Mesodermal cell (in vitro differentiated cells): ENCODE measurements around the gene STK25.

ENCODE experiments used
- H3K27ac ChIP-seq: 2 replicates; pipeline ENCODE4 v1.7.0; 2013; ENCODE audit warnings: mild to moderate bottlenecking, low read depth, low read length, moderate library complexity; ENCODE audit not compliant: severe bottlenecking
- H3K36me3 ChIP-seq: 2 replicates; pipeline ENCODE4 v1.7.1; 2013; ENCODE audit warnings: mild to moderate bottlenecking, low read length, moderate library complexity; ENCODE audit not compliant: control insufficient read depth, insufficient read depth
- H3K4me1 ChIP-seq: one replicate; pipeline ENCODE4 v1.7.1; 2013; ENCODE audit warnings: mild to moderate bottlenecking, low read length; ENCODE audit not compliant: insufficient read depth, control insufficient read depth, poor library complexity, severe bottlenecking
- H3K4me3 ChIP-seq: 2 replicates; pipeline ENCODE4 v1.7.0; 2013; ENCODE audit warnings: low read length, control low read depth, mild to moderate bottlenecking; ENCODE audit not compliant: insufficient read depth, poor library complexity, severe bottlenecking; ENCODE audit errors: extremely low read depth
- H3K9me3 ChIP-seq: 2 replicates; pipeline ENCODE4 v1.7.1; 2013; ENCODE audit warnings: mild to moderate bottlenecking, low read length, moderate library complexity; ENCODE audit not compliant: control insufficient read depth
- WGBS, 2 experiments: methylation state at CpG; one replicate each; pipeline ENCODE4 v1.1.5; 2013; ENCODE audit warnings: missing lambda C conversion rate in 2 of 2; ENCODE audit not compliant: insufficient coverage in 2 of 2; 5-methylcytosine and 5-hydroxymethylcytosine counted together

STK25 gene

GRCh38 chr2:241522477-241522876, 14.1 kb upstream of the STK25 start:
- Histone ChIP-seq H3K27ac (no peak overlapping the region), H3K4me3 (no peak overlapping the region), H3K4me1 (no peaks in the 10 kb centered on the region), H3K9me3 (peaks cover 4% of the 10 kb centered on the region), H3K36me3 (no peaks in the 10 kb centered on the region)
- WGBS, 2 experiments, result 76 to 78% methylated on average over 2 to 5 of the region's 5 CpGs

DNA sequence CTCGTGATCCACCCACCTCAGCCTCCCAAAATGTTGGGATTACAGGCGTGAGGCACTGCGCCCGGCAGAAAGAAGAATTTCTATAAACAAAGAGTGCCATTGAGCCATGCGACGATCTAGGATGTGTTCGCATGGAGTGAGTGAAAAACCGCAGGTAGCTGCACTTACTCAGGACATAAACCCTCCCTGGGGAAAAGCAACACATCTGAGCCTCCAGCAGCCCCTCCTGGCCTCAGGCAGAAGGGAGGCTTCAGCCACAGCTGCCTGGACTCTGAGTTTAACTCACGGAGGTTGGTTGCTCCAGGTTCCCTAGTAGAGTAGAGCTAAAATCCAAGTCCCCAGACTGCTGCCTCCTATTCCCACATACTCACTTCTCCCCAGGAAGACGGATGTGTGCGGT, 11.3 kb upstream of the STK25 start:
- Histone ChIP-seq H3K9me3 (no peaks in the 10 kb centered on the region), H3K4me3 (no peak overlapping the region), H3K4me1 (no peaks in the 10 kb centered on the region), H3K36me3 (no peaks in the 10 kb centered on the region), H3K27ac (no peak overlapping the region)
- WGBS, 2 experiments, result 86 to 96% methylated on average over 8 to 9 of the region's 11 CpGs

GRCh38 chr2:241517297-241517696, 8.9 kb upstream of the STK25 start:
- no peaks in the 10 kb centered on the region for H3K9me3 ChIP-seq
- no peak overlapping the region for H3K4me3 ChIP-seq
- no peak overlapping the region for H3K27ac ChIP-seq
- H3K4me1 ChIP-seq, result no peaks in the 10 kb centered on the region
- 89 to 91% methylated on average over 6 of the region's 6 CpGs for WGBS, 2 experiments
- H3K36me3 ChIP-seq, result no peaks in the 10 kb centered on the region

GRCh38 chr2:241516520-241516965, 8.2 kb upstream of the STK25 start:
- 83% methylated on average over 1 to 2 of the region's 3 CpGs for WGBS, 2 experiments

DNA sequence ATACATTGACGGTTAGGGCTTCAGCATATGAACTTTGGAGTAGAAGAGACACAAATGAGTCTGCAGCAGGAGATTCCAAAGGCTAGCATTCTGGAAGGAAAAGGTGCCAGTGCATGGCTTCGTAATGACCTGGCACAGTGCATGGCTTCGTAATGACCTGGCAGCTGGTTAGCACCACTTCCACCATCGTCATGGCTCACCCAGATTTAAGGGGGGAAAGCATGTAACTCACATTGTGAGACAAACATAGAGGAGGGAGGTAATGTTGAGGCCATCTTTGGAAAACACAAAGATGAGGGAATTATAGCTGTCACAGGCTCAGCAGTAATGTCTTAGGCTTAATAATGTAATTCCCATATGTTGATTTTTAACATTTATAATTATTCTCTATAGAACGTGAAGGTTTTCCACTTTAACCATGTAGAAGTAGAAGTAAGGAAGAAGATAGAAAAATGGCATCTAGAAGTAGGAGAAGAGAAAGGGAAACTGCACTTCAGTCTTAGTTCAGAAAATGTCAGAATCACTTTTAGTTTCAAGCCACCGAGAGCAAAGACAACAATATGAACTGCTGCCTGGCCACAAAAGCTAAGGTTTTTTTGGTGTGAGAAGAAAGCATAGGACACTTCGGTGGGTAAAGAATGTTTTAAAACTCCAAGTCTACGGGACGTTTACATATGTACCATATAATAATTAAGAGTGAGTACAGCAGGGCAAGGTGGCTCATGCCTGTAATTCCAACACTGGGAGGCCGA, 6.8 kb upstream of the STK25 start:
- WGBS, 2 experiments, result 93 to 100% methylated on average over 3 to 6 of the region's 10 CpGs
- H3K27ac ChIP-seq, result no peak overlapping the region
- no peak overlapping the region for H3K4me3 ChIP-seq
- H3K9me3 ChIP-seq, result no peaks in the 10 kb centered on the region
- H3K4me1 ChIP-seq, result no peaks in the 10 kb centered on the region
- H3K36me3 ChIP-seq, result no peaks in the 10 kb centered on the region

More at GRCh38 chr2:241516520-241516965, 8.2 kb upstream of the STK25 start:
- Histone ChIP-seq H3K4me1 (no peaks in the 10 kb centered on the region), H3K36me3 (no peaks in the 10 kb centered on the region), H3K9me3 (no peaks in the 10 kb centered on the region), H3K4me3 (no peak overlapping the region), H3K27ac (no peak overlapping the region)

DNA sequence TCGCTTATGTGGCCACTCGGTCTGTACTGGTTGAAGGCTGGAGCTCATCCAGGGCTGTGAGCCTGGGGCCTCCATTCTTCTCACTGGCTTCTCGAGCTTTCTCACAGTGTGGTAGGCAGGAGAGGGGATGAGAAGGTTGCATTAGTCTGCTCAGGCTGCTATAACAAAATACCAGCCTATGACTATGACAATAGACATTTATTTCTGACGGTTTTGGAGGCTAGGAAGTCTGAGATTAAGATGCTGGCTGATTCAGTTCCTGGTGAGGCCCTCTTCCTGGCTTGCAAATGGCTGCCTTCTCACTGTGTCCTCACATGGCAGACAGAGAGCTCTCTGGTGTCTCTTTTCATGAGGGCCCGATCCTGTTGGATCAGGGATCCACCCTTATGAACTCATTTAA, 6.2 kb upstream of the STK25 start:
- no peaks in the 10 kb centered on the region for H3K9me3 ChIP-seq
- H3K4me3 ChIP-seq, result no peak overlapping the region
- H3K36me3 ChIP-seq, result no peaks in the 10 kb centered on the region
- no peak overlapping the region for H3K27ac ChIP-seq
- 71 to 100% methylated on average over 1 to 3 of the region's 5 CpGs for WGBS, 2 experiments
- H3K4me1 ChIP-seq, result no peaks in the 10 kb centered on the region

DNA sequence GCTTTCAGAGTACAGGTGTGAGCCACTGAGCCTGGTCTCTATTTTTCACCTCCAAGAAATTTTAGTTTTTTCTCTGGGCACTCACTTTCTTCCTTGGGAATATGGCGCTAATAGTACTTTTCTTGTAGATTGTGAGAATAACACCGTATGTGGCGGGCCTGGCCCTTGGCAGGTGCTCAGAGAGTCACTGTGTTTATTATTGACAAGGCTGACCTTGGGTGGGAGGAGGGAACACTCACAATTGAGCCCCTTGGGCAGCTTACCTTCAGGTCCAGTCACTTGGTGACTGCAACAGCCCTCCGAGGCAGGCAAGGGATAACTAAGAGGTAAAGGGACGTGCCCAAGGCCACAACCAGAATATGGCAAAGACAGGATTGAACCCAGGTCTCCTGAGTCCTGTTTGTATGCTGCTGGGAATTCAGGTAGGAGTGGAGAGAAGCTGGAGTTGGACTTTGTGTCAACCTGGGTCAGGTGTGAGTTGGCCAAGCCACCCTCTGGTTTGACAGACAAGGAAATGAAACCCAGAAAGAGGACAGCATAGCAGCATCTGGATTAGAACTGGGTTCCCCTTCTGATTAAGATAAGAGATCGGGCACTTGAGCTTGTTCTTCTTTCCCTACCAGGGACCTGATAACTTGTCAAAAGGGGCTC, 2.8 kb upstream of the STK25 start:
- Histone ChIP-seq H3K4me3 (no peak overlapping the region), H3K36me3 (peaks cover 4% of the 10 kb centered on the region), H3K27ac (no peak overlapping the region), H3K9me3 (no peaks in the 10 kb centered on the region), H3K4me1 (peaks cover 11% of the 10 kb centered on the region)
- WGBS, 2 experiments, result 90 to 91% methylated on average over 3 to 4 of the region's 6 CpGs

GRCh38 chr2:241509155-241509784, 886 bp upstream of the STK25 start:
- no peaks in the 10 kb centered on the region for H3K9me3 ChIP-seq
- peaks cover 19% of the 10 kb centered on the region for H3K36me3 ChIP-seq
- WGBS, 2 experiments, result 61 to 69% methylated on average over 23 to 24 of the region's 24 CpGs
- peak overlapping the region; percentile 79 for H3K27ac ChIP-seq
- H3K4me3 ChIP-seq, result peak overlapping the region; percentile 83
- H3K4me1 ChIP-seq, result peaks cover 19% of the 10 kb centered on the region

GRCh38 chr2:241507430-241508239, 749 bp downstream of the STK25 start:
- peak overlapping the region; percentile 83 for H3K4me3 ChIP-seq
- H3K9me3 ChIP-seq, result no peaks in the 10 kb centered on the region
- peaks cover 29% of the 10 kb centered on the region for H3K36me3 ChIP-seq
- peaks cover 19% of the 10 kb centered on the region for H3K4me1 ChIP-seq
- 0% methylated on average over 53 to 65 of the region's 67 CpGs for WGBS, 2 experiments
- H3K27ac ChIP-seq, result peak overlapping the region; percentile 67

DNA sequence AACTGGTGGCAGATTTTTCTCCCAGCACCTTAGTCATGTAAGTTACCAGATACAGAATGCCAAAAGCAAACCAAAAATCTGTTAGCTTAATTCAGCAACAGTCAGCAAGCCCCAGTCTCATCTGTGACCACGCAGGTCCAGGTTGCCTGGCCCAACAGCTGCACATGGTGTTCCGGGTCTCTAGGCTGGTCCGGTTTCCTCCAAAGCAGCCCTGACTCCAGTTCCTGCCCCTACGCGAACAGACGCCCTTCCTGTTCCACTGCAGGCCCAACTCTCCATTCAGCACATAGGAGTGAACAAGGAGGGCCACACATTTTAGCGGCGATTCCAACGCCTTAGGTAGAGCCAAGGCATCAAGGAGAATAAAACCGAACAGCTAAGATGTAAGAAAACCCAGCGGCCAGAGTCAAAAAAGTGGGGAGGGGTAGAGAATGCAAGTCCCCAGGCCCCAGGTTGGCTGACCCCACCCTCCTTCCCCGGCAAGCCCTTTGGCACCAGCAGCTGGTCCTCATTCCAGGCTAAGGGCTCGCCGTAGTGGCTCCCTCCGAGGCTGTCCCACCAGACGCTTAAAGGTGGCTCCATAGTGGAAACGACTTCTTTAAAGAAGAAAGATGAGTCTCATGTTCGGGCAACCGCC, 1.5 kb downstream of the STK25 start:
- peaks cover 36% of the 10 kb centered on the region for H3K36me3 ChIP-seq
- no peaks in the 10 kb centered on the region for H3K9me3 ChIP-seq
- H3K4me3 ChIP-seq, result peak overlapping the region; percentile 83
- H3K4me1 ChIP-seq, result peaks cover 19% of the 10 kb centered on the region
- 44 to 46% methylated on average over 18 to 19 of the region's 19 CpGs for whole genome bisulfite sequencing, 2 experiments
- H3K27ac ChIP-seq, result no peak overlapping the region
